IPS-18c (cell line): ENCODE results near the gene TRAPPC3.

ENCODE experiments used
- H3K4me3 ChIP-seq: 2 replicates; pipeline ENCODE4 v1.7.0; 2013; ENCODE audit warnings: low read depth, mild to moderate bottlenecking, low read length, moderate library complexity; ENCODE audit not compliant: insufficient read depth
- H3K9me3 ChIP-seq: one replicate; pipeline ENCODE4 v1.6.1; 2013; ENCODE audit warnings: mild to moderate bottlenecking, low read length, moderate library complexity; ENCODE audit not compliant: control insufficient read depth, insufficient read depth

Gene TRAPPC3

DNA sequence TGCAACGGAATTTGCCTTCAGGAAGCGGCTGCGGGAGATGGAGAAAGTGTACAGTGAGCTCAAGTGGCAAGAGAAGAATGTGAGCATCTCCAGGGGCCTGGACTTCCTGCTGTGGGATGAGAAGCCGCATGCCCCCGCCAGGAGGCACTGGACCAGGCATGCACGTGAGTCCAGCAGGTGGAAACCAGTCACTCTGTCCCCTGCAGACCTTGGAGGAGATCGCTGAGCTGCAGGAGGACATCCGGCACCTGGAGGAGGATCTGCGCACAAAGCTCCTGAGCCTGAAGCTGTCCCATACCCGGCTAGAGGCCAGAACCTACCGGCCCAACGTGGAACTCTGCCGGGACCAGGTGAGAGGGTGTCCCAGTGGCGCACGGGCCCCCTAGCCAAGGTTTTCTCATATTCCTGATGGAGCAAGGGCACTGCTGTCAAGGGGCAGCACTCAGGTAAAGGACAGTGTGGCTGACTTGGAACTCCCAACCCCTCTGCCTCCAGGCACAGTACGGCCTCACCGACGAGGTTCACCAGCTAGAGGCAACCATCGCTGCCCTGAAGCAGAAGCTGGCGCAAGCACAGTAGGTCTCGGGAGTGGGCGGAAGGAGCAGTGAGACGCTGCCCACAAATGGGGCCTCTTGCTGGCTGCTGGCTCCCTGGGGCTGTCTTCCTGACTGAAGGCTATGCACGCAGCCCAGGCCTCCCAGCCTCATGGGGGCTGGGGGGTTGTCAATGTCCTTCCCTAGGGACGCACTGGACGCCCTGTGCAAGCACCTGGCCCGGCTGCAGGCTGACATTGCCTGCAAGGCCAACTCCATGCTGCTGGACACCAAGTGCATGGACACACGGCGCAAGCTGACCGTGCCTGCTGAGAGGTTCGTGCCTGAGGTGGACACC lies 61.8 kb downstream of the TRAPPC3 start:
- no peak overlapping the region for H3K4me3 ChIP-seq
- H3K9me3 ChIP-seq: no peaks in the 10 kb centered on the region
